ENCODE results near the gene FTH1.
"Not testable (repeated sequence)": the region's sequence is repeated elsewhere in the genome, so short reads cannot be mapped to it uniquely, and the experiment has no call there.

Gene FTH1
- long read RNA-seq, donor 1, transcript FTH1-211 (3 exons, 788 nt) = minor isoform, 11 of 1,151 reads
- long read RNA-seq, donor 1, transcript FTH1-201 (4 exons, 1,229 nt) = major isoform, 1,005 of 1,151 reads
- long read RNA-seq, donor 1, transcript FTH1-208 (4 exons, 912 nt) = minor isoform, 9 of 1,151 reads
- long read RNA-seq, donor 1, partial matches to known transcripts = 105 of 1,151 reads
- long read RNA-seq, donor 1, other reads (novel, unspliced or antisense) = 17 of 1,151 reads
- long read RNA-seq, donor 2, transcript FTH1-201 (4 exons, 1,229 nt) = major isoform, 987 of 1,171 reads
- long read RNA-seq, donor 2, transcript FTH1-208 (4 exons, 912 nt) = minor isoform, 11 of 1,171 reads
- long read RNA-seq, donor 2, transcript FTH1-211 (3 exons, 788 nt) = minor isoform, 22 of 1,171 reads
- long read RNA-seq, donor 2, partial matches to known transcripts = 137 of 1,171 reads
- long read RNA-seq, donor 2, other reads (novel, unspliced or antisense) = 11 of 1,171 reads
- long read RNA-seq, donor 3, transcript FTH1-211 (3 exons, 788 nt) = minor isoform, 8 of 790 reads
- long read RNA-seq, donor 3, transcript FTH1-201 (4 exons, 1,229 nt) = major isoform, 693 of 790 reads
- long read RNA-seq, donor 3, partial matches to known transcripts = 65 of 790 reads
- long read RNA-seq, donor 3, other reads (novel, unspliced or antisense) = 15 of 790 reads
- long read RNA-seq, donor 4, transcript FTH1-201 (4 exons, 1,229 nt) = major isoform, 865 of 1,008 reads
- long read RNA-seq, donor 4, transcript FTH1-211 (3 exons, 788 nt) = minor isoform, 17 of 1,008 reads
- long read RNA-seq, donor 4, transcript FTH1-208 (4 exons, 912 nt) = minor isoform, 10 of 1,008 reads
- long read RNA-seq, donor 4, partial matches to known transcripts = 93 of 1,008 reads
- long read RNA-seq, donor 4, other reads (novel, unspliced or antisense) = 20 of 1,008 reads
- long read RNA-seq, donor 5, transcript FTH1-201 (4 exons, 1,229 nt) = major isoform, 1,239 of 1,385 reads
- long read RNA-seq, donor 5, transcript FTH1-211 (3 exons, 788 nt) = minor isoform, 19 of 1,385 reads
- long read RNA-seq, donor 5, transcript FTH1-208 (4 exons, 912 nt) = minor isoform, 7 of 1,385 reads
- long read RNA-seq, donor 5, partial matches to known transcripts = 83 of 1,385 reads
- long read RNA-seq, donor 5, other reads (novel, unspliced or antisense) = 35 of 1,385 reads
- long read RNA-seq, donor 6, transcript FTH1-201 (4 exons, 1,229 nt) = major isoform, 1,375 of 1,557 reads
- long read RNA-seq, donor 6, transcript FTH1-208 (4 exons, 912 nt) = minor isoform, 8 of 1,557 reads
- long read RNA-seq, donor 6, transcript FTH1-211 (3 exons, 788 nt) = minor isoform, 38 of 1,557 reads
- long read RNA-seq, donor 6, partial matches to known transcripts = 124 of 1,557 reads
- long read RNA-seq, donor 6, other reads (novel, unspliced or antisense) = 6 of 1,557 reads
- long read RNA-seq, donor 7, transcript FTH1-208 (4 exons, 912 nt) = minor isoform, 16 of 2,378 reads
- long read RNA-seq, donor 7, transcript FTH1-201 (4 exons, 1,229 nt) = major isoform, 2,095 of 2,378 reads
- long read RNA-seq, donor 7, transcript FTH1-211 (3 exons, 788 nt) = minor isoform, 42 of 2,378 reads
- long read RNA-seq, donor 7, partial matches to known transcripts = 174 of 2,378 reads
- long read RNA-seq, donor 7, other reads (novel, unspliced or antisense) = 45 of 2,378 reads
- long read RNA-seq, donor 8, transcript FTH1-208 (4 exons, 912 nt) = minor isoform, 6 of 1,323 reads
- long read RNA-seq, donor 8, transcript FTH1-211 (3 exons, 788 nt) = minor isoform, 14 of 1,323 reads
- long read RNA-seq, donor 8, transcript FTH1-201 (4 exons, 1,229 nt) = major isoform, 1,170 of 1,323 reads
- long read RNA-seq, donor 8, partial matches to known transcripts = 94 of 1,323 reads
- long read RNA-seq, donor 8, other reads (novel, unspliced or antisense) = 35 of 1,323 reads

DNA sequence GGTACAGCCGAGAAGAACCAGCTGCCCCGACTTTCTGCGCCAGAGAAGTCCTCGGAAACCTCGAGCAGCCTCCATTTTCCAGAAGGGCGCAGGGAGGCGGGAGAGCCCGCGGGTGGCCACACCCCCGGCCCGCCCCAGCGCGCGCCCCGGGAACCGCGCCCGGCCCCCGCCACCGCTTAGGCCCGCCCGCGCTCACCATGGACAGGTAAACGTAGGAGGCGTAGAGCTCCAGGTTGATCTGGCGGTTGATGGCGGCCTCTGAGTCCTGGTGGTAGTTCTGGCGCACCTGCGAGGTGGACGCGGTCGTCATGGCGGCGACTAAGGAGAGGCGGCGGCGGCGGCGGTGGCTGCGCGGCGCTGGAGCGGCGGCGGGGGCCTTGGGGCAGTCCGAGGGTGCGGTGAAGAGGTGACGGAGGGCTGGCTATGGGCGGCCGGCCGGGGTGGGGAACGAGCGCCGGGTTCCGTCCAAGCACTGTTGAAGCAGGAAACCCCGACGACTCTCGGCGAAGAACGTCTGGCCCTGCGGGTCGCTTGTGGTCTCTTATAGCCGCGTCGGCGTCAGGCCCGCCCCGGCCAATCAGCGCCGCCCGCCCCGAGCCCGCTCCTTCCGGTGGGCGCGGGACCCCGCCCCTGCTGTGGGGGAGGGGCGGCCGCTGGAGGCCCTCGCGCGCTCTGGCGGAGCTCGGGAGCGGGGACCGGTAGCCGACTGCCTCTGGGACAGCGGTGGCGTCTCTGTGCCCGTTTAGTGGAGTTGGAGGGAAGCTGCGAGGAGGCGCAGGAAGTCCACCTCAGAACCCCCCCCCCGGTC is at the start of gene FTH1:
Gene FTH1, minus strand, starts transcription at position 519 of the 808 bp plus-strand sequence. Its CDS starts 209 bp downstream, at position 310.
- peak; percentile 92 for DNase-seq

DNA sequence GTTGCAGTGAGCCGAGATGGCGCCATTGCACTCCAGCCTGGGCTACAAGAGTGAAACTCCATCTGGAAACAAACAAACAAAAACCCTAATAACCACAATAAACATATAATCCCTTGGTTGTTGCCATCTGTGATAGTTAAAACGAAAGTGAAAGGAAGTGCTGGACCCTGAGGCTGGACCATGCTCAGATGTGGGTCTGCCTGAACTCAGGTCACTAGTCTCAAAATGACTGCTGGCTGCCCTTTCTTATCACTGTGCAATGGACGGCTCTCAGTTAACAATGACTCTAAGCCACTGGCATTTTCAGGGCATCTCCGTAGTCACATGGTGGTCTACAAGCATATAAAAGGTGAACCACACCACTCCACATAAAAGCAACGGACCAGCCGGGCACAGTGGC is 48.2 kb upstream of the FTH1 start:
- no peak for DNase-seq

DNA sequence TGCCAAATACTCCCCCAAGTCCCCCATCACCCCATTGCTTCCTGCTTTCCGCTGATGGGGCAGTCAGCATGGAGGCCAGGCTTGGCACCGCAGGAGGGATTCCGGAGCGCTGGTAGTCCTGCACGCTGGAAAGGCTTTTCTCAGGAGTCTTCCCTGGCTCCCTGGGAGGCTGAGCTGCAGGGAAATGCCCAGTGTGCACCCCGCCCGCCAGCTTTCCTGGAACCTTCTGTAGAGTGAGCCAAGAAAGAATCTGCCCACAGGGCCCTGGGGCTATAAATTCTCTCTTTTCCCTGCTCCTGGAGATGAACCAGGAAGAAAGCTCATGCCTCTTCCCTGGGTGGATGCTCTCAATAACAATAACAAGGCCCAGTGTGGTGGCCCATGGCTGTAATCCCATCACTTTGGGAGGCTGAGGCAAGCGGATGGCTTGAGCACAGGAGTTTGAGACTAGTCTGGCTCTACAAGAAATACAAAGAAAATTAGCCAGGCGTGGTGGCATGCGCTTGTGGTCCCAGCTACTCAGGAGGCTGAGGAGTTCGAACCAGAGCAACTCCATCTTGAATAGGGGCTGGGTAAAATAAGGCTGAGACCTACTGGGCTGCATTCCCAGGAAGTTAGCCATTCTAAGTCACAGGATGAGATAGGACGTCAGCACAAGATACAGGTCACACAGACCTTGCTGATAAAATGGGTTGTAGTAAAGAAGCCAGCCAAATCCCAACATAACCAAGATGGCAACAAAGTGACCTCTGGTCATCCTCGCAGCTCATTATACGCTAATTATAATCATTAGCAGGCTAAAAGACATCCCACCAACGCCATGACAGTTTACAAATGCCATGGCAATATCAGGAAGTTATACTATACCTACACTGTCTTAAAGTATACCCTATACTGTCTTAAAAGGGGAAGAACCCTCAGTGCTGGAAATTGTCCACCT is 46.4 kb upstream of the FTH1 start:
- DNase-seq = no peak

DNA sequence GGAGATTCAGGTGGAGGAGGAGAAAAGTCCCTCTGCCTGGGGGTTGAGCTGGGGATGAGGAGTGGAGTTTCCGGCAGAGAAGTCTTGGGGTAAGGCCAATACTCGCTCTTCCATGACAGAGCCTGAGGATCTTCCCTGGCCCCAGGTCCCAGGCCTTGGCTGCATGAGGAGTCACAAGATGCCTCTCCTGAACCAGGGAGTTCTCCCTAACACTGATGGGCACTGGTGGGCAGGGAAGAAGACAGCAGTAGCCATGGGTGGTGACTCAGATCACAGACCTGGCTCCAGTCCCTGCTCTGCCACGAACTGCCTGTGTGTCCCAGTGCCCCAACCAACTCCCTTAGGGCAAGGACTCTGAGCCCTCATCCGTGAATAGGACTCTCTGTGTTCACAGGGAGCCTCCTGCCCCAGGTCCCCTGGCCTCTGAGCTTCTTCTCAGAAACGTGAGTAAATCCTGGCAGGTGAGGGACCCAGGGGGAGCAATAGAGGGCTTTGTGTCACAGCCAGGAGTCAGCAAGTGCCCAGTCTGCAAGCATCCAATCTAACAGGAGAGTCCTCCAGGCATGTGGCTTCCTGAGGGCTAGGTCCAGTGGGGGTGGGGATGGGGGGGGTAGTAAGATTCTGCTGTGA is 45.5 kb upstream of the FTH1 start:
- DNase-seq = no peak

- DNase-seq = no peak
These were observed 45.0 kb upstream of the FTH1 start for GRCh38 chr11:62012451-62012831.

DNA sequence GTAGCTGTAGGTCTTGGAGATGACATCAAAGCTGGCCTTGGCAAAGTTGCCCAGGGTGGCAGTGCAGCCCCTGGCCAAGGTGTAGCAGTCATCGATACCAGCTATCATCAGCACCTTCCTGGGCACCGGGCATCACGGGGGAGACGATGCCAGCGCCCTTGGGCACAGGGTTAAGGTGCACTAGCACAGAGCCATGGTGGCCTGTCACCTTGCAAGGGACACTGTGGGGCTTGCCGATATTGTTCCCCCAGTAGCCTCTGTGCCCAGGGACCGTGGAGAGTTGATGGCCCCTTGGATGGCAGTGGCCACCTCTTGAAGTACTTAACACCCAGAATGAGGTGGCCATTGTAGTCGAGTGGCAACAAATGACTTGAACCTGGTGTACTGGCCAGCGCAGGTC is 44.4 kb upstream of the FTH1 start:
- DNase-seq = no peak

- DNase-seq = no peak
These were observed 43.6 kb upstream of the FTH1 start for GRCh38 chr11:62010935-62011528.

DNA sequence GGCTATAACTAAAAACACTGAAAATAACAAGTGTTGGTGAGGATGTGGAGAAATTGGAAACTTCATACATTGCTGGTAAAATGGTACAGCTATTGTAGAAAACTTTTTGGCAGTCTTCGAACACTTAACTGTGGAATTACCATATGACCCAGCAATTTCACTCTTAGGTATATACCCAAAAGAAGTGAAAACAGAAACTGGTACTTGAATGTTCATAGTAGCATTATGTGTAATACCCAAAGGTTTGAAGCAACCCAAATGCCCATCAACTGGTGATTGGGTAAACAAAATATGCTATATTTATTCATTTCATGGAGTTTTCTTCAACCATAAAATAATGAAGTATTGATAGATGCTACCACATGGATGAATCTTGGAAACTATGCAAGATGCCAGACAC is 40.8 kb upstream of the FTH1 start:
- DNase-seq = no peak

- no peak for DNase-seq
These were observed 37.0 kb upstream of the FTH1 start for GRCh38 chr11:62004473-62004872.

GRCh38 chr11:62002283-62002682 is 34.8 kb upstream of the FTH1 start:
- not testable (repeated sequence) for DNase-seq

- peak; percentile 37 for DNase-seq
These were observed 34.2 kb upstream of the FTH1 start for GRCh38 chr11:62001450-62002191.

DNA sequence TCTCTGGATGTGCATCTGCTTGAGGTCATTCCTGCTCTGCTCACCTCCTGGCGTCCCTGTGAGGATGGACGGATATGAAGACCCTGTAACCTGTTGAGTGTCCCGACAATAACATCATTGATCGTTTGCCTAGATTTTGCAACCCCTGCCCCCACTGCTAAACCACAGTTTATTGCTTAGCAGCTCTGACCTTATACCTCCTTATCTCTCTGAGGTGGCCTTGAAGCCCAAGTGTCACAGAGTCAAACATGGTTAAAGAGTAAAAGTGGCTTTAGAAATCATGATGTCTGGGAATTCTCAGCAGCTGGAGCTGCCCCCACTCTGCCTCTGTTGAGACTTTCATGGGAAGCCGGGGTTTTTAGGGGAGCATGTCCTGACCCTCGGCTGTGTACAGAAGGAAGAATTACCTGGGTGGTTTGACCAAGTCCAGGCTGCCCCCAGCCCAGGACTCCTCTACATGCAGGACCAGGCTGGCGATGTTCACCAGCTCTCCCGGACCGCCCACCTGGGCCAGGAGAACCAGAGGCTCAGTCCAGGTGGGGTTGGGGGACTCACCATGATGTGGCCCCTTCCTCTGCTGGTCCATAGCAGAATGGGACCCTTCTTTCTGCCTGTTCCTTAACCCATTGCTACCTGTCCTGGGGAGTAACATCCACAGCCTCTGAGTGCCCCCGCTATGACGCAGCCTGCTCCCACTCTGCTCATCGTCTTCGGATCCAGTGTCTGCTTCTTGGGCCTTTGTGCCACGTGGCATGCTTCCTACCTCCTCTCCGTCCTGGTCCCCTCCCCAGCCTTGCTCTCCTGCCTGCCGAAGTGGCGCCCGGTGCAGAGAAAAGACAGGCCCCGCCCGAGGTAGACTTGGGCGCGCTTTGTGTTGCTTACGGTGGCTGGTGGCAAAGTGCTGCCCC is 33.4 kb upstream of the FTH1 start:
- DNase-seq = no peak

GRCh38 chr11:61999141-61999975 is 31.9 kb upstream of the FTH1 start:
- no peak for DNase-seq

- no peak for DNase-seq
These were observed 29.5 kb upstream of the FTH1 start for GRCh38 chr11:61996933-61997332.

DNA sequence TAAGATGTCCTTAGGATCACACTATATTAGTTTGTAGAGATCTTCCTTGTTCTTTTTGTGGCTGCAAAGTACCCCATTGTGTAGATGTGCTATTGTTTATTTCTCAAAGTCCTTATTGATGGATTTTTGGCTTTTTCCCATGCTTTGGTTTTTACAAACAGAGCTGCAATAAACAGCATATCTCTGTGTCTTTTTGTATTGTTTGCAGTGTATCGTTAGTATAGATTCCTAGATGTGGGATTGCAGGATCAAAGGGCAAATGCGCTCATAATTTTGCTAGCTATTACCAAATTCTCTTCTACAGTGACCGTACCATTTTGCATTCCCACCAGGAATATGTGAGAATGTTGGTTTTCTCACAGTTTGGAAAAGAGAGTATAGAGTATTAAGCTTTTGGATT is 27.5 kb upstream of the FTH1 start:
- DNase-seq = no peak

Measured in right kidney (tissue), 9 donors.